ENCODE results near the gene POLG2.
"Not testable (repeated sequence)": the region's sequence is repeated elsewhere in the genome, so short reads cannot be mapped to it uniquely, and the experiment has no call there.

Gene POLG2

GRCh38 chr17:64437944-64438525 is 58.8 kb downstream of the POLG2 start:
- no peak for DNase-seq

- no peak for DNase-seq
These were observed 65.3 kb downstream of the POLG2 start for GRCh38 chr17:64431534-64431933.

- not testable (repeated sequence) for DNase-seq
These were observed 66.8 kb downstream of the POLG2 start for GRCh38 chr17:64430036-64430435.

- no peak for DNase-seq
These were observed 68.4 kb downstream of the POLG2 start for GRCh38 chr17:64428406-64428805.

Data from CD4-positive, alpha-beta T cell treated with Interleukin-12 subunit alpha and Interleukin-12 subunit beta, for 1 hour (primary cell).